BLaER1 (cell line): Measurements from ENCODE around the gene PITPNM3.
A peak's percentile ranks its signal among the peaks of the same experiment; 100 is the strongest.

ENCODE experiments used
- H3K27ac ChIP-seq: shearing (Covaris generic); formaldehyde crosslinking; 2 replicates; pipeline ENCODE4 v1.8.1; 2022
- H3K27me3 ChIP-seq: shearing (Covaris generic); formaldehyde crosslinking; 2 replicates; pipeline ENCODE4 v1.8.1; 2022
- H3K36me3 ChIP-seq: shearing (Covaris generic); formaldehyde crosslinking; 2 replicates; pipeline ENCODE4 v1.8.1; 2022
- H3K4me1 ChIP-seq: shearing (Covaris generic); formaldehyde crosslinking; 2 replicates; pipeline ENCODE4 v1.8.1; 2022
- H3K4me2 ChIP-seq: shearing (Covaris generic); formaldehyde crosslinking; 2 replicates; pipeline ENCODE4 v1.8.1; 2022
- H3K4me3 ChIP-seq: shearing (Covaris generic); formaldehyde crosslinking; 2 replicates; pipeline ENCODE4 v1.8.1; 2022
- H3K9ac ChIP-seq: shearing (Covaris generic); formaldehyde crosslinking; 2 replicates; pipeline ENCODE4 v1.8.1; 2022
- H3K9me3 ChIP-seq: shearing (Covaris generic); formaldehyde crosslinking; 2 replicates; pipeline ENCODE4 v1.8.1; 2022
- H4K20me1 ChIP-seq: shearing (Covaris generic); formaldehyde crosslinking; 2 replicates; pipeline ENCODE4 v1.8.1; 2022
- Cebpa-rat ChIP-seq: shearing (Covaris generic); IDR thresholded peaks from 2 replicates; pipeline ENCODE4 v1.8.1; 2022

The PITPNM3 gene

DNA sequence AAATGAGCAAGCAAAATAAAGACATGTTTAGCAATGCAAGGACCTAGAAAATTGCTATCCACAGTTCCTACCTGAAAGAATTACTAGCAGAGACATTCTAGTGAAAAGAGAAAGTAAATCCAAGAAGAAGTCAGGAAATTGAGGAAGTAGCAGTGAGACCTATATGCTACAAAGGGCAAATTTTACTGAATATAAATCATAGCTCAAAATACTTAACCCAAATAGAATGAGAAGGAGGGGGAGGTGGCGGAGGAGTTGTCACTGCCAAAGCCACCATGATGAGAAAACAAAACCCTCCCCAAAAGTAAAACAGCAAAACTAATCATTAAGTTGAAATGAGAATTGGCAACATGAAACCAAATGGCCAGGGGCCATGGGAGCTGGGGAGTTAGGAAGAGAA lies 39.3 kb downstream of the PITPNM3 start:
- Histone ChIP-seq H3K27ac (no peak overlapping the region), H4K20me1 (no peaks in the 10 kb centered on the region), H3K4me1 (peaks cover 11% of the 10 kb centered on the region), H3K9ac (no peak overlapping the region), H3K27me3 (no peaks in the 10 kb centered on the region), H3K4me2 (no peak overlapping the region), H3K36me3 (no peaks in the 10 kb centered on the region), H3K4me3 (no peak overlapping the region), H3K9me3 (no peaks in the 10 kb centered on the region)
- no peak for TF ChIP-seq Cebpa-rat

DNA sequence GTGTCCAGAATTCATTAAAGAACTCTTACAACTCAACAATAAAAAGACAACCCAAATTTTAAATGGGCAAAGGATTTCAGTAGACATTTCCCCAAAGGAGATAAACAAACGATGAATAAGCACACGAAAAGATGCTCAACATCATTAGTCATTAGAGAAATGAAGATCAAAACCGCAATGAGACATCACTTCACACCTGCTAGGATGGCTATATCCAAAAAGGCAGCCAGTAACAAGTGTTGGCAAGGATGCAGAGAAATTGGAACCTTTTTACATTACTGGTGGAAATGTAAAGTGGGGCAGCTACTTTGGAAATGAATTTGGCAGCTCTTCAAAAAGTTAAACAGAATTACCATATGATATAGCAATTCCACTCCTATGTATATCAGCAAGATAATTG lies 42.0 kb downstream of the PITPNM3 start:
- Histone ChIP-seq H4K20me1 (no peaks in the 10 kb centered on the region), H3K4me3 (no peak overlapping the region), H3K9me3 (no peaks in the 10 kb centered on the region), H3K4me2 (no peak overlapping the region), H3K27me3 (no peaks in the 10 kb centered on the region), H3K27ac (no peak overlapping the region), H3K36me3 (no peaks in the 10 kb centered on the region), H3K4me1 (peaks cover 11% of the 10 kb centered on the region), H3K9ac (no peak overlapping the region)
- no peak for TF ChIP-seq Cebpa-rat

DNA sequence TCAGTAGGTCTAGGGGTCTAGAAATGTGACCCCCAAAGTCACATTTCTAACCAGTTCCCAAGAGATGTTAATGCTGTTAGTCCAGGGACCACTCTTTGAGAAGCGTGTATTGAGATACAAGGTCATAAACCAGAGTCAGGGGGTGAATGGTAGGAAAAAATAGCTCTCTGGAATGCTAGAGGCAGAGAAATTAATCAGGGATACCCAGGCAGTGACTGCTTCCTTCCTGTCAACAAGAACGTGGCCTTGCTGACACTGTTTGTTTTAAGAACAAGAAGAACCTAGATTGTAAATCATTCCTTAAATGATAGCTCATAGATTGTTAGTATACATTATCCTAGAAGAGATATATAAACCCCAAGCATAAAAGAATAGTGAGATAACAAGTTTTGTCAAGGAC lies 43.8 kb downstream of the PITPNM3 start:
- TF ChIP-seq Cebpa-rat = no peak
- Histone ChIP-seq H3K36me3 (no peaks in the 10 kb centered on the region), H3K27ac (no peak overlapping the region), H3K27me3 (no peaks in the 10 kb centered on the region), H4K20me1 (no peaks in the 10 kb centered on the region), H3K9me3 (no peaks in the 10 kb centered on the region), H3K9ac (no peak overlapping the region), H3K4me2 (no peak overlapping the region), H3K4me3 (no peak overlapping the region), H3K4me1 (peaks cover 22% of the 10 kb centered on the region)

DNA sequence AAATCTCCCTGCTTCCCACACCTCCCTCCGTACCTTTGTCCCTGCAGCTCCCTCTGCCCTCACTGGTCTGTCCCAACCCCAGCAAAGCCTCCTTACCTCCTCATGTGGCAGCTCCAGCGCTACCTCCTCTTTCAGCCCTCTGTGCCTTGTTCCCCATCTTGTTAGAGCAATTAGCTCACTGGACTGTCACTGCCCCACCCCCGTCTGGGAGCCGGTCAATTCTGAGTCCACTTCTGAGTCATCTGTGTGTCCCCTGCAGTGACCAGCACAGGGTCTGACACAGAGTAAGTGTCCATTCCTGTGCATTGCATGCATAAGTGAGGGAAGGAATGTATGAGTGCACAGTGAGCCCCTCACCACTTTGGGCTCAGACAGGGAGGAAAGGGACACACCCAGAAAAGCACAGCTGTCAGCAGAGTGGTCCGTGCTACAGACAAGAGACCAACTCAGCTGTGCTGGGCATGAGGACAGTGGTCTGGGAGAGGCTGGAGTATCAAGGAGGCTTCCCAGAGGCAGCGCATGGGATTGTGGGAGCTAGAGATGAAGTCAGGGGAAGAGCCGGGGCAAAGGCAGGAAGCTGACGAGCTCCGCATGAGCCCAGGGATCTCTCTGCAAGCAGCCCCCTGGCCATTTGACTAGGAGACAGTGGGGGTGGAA lies 45.9 kb downstream of the PITPNM3 start:
- TF ChIP-seq Cebpa-rat = no peak
- H3K4me1 ChIP-seq = peaks cover 17% of the 10 kb centered on the region

DNA sequence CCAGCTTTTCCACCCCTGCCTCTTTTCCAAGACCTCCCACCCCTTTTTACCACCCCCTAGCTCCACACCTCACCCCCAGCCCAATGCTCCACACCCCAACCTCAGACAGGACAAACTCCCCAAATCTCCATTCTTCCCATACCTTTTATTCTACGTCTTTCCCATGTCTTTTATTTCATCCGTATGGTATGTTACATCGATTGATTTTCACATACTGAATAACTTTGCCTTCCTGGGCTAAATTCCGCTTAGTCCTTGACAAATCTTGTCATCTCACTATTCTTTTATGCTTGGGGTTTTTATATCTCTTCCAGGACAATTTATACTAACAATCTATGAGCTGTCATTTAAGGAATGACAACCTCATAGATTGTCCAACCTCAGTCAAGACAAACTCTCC lies 46.4 kb downstream of the PITPNM3 start:
- H3K9me3 ChIP-seq = no peaks in the 10 kb centered on the region
- H3K4me2 ChIP-seq = no peak overlapping the region
- no peak overlapping the region for H3K27ac ChIP-seq

More for the DNA sequence above, 45.9 kb downstream of the PITPNM3 start:
- Histone ChIP-seq H3K9me3 (no peaks in the 10 kb centered on the region), H3K4me3 (no peak overlapping the region), H3K27ac (no peak overlapping the region), H3K9ac (no peak overlapping the region), H3K27me3 (no peaks in the 10 kb centered on the region), H4K20me1 (no peaks in the 10 kb centered on the region), H3K36me3 (no peaks in the 10 kb centered on the region), H3K4me2 (no peak overlapping the region)

DNA sequence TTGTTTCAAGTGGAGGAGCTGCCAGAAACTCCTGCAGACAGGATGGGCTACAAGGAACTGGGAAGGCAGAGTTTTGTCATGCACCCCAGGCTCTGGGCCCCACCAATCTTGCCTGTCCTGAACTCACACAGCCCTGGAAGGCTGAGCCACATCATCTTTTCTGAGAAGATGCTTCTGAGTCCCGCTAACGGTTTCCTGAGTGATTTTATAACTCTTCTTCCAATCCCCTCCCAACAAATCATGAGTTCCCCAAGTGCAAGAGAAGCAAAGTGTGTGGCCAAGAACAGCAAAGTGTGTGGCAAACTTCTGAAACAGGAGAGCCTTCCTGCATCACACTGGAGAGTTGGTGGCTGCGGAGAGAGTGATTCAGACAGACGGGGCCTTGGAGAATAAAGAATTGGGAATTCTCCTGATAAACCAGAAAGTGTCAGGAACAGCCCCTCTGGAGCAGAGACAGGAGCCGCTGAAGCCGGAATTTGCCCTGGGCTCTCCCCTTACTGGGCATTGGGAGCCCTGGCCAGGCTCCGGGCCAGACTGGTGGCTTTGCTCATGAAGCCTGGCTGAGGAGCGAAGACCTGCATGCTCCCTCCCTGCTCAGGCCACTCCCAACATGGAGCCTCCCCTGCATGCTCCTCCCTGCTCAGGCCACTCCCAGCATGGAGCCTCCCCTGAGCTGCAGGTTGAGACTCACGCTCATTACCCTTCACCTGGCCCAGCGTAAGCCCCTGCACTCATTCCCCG lies 47.2 kb downstream of the PITPNM3 start:
- H3K36me3 ChIP-seq = no peaks in the 10 kb centered on the region
- H3K9me3 ChIP-seq = no peaks in the 10 kb centered on the region
- H3K27ac ChIP-seq = no peak overlapping the region
- H4K20me1 ChIP-seq = no peaks in the 10 kb centered on the region
- H3K4me1 ChIP-seq = peaks cover 21% of the 10 kb centered on the region
- no peak overlapping the region for H3K4me3 ChIP-seq
- no peaks in the 10 kb centered on the region for H3K27me3 ChIP-seq
- TF ChIP-seq Cebpa-rat = no peak
- peak overlapping the region; percentile 42 for H3K4me2 ChIP-seq
- H3K9ac ChIP-seq = no peak overlapping the region

More for the DNA sequence above, 46.4 kb downstream of the PITPNM3 start:
- Histone ChIP-seq H3K36me3 (no peaks in the 10 kb centered on the region), H3K4me1 (peaks cover 17% of the 10 kb centered on the region), H3K27me3 (no peaks in the 10 kb centered on the region), H3K4me3 (no peak overlapping the region), H3K9ac (no peak overlapping the region), H4K20me1 (no peaks in the 10 kb centered on the region)
- TF ChIP-seq Cebpa-rat = no peak

DNA sequence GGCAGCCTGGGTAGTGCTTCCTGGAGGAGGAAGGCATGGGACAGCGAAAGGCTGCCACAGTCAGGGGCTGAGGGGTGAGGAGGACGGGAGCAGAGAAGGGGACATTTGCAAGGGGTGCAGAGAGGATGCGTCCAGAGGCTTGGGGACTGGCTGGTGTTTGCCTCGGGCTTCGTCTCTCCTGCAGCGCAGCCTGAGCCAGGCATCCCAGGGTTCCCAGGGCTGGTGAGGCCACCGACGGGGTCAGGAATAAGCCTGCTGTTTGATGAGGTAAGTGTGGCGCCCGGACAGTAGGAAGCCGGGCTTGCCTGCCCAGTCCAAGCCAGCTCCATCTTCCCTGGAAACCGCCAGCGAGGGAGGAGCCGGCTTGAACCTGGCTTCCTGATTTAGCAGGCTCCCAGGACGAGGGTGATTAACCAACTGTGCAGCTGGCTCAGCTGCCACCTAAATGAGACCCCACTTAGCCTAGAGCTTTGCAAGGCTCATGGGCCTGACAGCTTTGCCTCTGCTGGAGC lies 47.8 kb downstream of the PITPNM3 start:
- no peak overlapping the region for H3K27ac ChIP-seq

DNA sequence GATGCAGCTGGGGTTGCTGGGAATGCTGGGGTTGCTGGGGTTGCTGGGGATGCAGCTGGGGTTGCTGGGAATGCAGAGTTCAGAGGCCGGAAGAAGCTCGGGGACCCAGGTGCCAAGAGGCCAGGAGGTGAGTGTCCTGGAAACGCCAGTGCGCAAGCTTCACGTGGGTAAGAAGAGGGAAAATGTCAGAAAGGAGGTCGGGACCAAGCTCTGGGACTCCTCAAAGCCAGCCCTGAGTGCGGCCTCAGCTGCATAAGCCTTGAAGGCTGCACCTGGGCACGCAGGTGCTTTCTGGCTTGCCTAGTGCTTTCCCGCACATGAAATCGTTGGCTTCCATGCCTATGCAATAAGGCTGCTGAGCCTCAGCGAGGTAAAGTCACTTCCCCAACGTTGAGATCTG lies 48.3 kb downstream of the PITPNM3 start:
- no peaks in the 10 kb centered on the region for H3K27me3 ChIP-seq
- no peak overlapping the region for H3K4me2 ChIP-seq
- no peak overlapping the region for H3K4me3 ChIP-seq
- no peak overlapping the region for H3K9ac ChIP-seq
- no peak overlapping the region for H3K27ac ChIP-seq
- H3K36me3 ChIP-seq = no peaks in the 10 kb centered on the region
- no peaks in the 10 kb centered on the region for H3K9me3 ChIP-seq
- H4K20me1 ChIP-seq = no peaks in the 10 kb centered on the region
- H3K4me1 ChIP-seq = peaks cover 29% of the 10 kb centered on the region
- no peak for TF ChIP-seq Cebpa-rat

More for the DNA sequence above, 47.8 kb downstream of the PITPNM3 start:
- H3K9me3 ChIP-seq = no peaks in the 10 kb centered on the region
- H3K4me3 ChIP-seq = no peak overlapping the region
- H3K27me3 ChIP-seq = no peaks in the 10 kb centered on the region
- H4K20me1 ChIP-seq = no peaks in the 10 kb centered on the region
- no peak overlapping the region for H3K9ac ChIP-seq
- no peaks in the 10 kb centered on the region for H3K36me3 ChIP-seq
- peak overlapping the region; percentile 42 for H3K4me2 ChIP-seq
- H3K4me1 ChIP-seq = peaks cover 27% of the 10 kb centered on the region
- no peak for TF ChIP-seq Cebpa-rat

DNA sequence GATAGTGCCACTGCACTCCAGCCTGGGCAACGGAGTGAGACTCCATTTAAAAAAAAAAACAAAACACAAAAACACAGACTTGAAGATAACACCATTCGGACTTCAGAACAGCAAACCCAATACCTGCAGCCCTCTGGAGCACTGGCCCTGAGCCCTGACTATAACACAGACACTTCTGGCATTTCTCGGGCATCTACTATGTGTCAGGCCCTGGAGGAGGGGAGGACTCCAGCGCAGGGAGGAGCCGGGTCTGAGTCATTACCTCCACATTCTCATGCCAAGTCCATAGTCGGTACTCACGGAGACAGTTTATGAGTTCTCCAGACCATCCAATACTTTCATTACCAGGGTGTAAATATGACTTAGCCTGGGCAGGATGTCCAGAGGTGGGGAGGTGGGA lies 48.8 kb downstream of the PITPNM3 start:
- no peak for TF ChIP-seq Cebpa-rat
- H3K4me1 ChIP-seq = peaks cover 29% of the 10 kb centered on the region
- no peak overlapping the region for H3K4me2 ChIP-seq
- no peaks in the 10 kb centered on the region for H3K27me3 ChIP-seq
- no peak overlapping the region for H3K4me3 ChIP-seq
- H3K36me3 ChIP-seq = no peaks in the 10 kb centered on the region
- no peaks in the 10 kb centered on the region for H4K20me1 ChIP-seq
- no peak overlapping the region for H3K27ac ChIP-seq
- H3K9me3 ChIP-seq = no peaks in the 10 kb centered on the region
- no peak overlapping the region for H3K9ac ChIP-seq

DNA sequence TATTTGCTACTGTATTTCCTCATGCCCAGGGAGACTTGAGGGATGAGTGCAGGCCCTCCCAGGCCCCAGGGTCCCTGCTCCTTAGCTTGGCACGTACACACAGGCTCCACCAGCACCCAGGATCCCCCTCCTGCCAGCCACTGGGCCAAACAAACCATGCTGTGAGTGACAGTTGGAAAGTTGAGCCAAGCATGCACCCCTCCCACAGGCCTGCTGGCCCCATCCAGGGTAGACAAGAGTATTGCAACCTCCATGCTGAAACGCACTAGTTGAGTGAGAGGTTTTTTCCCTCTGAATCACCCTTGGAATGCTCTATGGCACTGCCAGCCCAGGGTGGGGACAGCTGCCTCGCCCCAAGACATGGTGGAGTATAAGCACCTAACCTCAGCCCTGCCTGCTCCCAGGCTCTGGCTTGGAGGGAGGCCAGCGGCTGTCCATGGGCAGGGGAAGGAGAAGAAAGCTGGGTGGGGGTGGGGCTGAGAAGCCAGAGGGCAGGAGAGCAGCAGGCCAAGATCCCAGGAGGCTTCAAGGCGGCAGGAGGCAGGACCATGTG lies 49.6 kb downstream of the PITPNM3 start:
- no peak for TF ChIP-seq Cebpa-rat
- H3K4me3 ChIP-seq = no peak overlapping the region
- H3K27ac ChIP-seq = no peak overlapping the region
- no peaks in the 10 kb centered on the region for H3K36me3 ChIP-seq
- no peaks in the 10 kb centered on the region for H3K9me3 ChIP-seq
- no peak overlapping the region for H3K9ac ChIP-seq
- H3K4me1 ChIP-seq = peaks cover 25% of the 10 kb centered on the region
- no peaks in the 10 kb centered on the region for H4K20me1 ChIP-seq
- H3K4me2 ChIP-seq = no peak overlapping the region
- no peaks in the 10 kb centered on the region for H3K27me3 ChIP-seq
